ENCODE measurements around the gene MICAL3.

Gene MICAL3

GRCh38 chr22:17804331-17805080, 219.9 kb downstream of the MICAL3 start:
- DNase-seq = no peak

DNA sequence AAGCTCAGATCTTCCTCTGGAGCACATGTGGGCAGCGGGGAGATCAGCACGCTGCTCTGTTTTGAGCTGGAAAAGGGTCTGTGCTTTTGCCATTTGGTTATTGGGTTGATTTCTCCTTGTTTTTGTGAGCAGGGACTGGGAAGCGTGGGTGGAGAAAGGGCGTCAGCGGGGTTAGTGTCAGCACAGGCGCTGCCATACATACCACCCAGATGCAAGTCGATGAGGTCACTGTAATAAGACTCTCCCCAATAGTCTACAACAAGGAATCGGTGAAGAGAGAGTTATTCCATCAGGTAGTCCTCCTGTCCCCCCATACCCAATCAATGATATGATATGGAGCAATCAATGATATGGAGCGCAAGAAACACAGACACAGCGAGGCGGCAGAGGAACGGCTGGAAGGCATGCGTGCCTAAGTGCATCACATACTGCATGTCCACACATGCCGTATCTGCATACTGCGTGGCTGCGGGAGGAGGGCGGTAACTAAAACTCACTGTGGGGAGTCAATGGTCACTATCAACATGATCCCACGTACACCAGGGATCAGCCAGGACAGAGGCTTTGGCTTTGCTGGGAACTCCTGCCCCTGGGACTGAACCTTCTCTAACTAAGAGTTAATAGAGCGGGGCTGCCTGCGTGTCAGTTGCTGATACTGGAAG, 220.6 kb downstream of the MICAL3 start:
- DNase-seq = no peak

DNA sequence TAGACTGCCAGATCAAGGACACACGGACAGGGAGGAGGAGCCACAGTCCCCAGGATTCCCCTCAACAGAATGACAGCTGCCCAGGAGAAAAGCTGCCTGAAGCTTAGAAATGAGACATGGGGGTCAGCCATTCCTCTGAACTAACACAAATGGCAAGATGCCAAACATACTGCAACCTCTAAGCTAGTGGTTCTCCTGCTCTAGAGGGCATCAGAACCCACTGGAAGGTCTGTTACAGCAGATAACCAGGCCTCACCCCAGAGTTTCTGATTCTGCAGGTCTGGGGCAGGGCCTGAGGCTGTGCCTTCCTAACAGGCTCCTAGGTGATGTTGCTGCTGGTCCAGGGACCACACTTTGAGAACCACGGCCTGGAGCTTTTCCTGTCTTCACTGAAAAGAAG, 221.5 kb downstream of the MICAL3 start:
- no peak for DNase-seq

DNA sequence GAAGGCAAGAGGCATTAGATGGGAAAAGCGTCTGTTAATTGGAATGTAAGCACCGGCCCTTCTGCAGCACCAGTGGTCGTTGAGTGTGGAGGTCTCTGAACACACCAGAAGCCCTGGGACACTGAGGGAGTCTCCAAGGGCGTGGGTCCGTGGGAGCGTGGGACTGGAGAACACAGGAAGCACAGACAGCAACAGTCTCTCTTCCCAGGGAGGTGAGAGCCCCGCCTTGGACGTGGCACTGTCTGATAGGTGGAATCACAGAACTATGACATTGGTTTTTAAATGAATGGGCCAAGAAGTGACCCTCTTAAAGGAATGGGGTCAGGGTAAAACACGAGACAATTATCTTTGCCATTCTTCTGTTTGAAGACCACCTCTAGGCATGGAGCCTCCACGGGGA, 221.9 kb downstream of the MICAL3 start:
- DNase-seq = no peak

GRCh38 chr22:17797721-17798559, 226.4 kb downstream of the MICAL3 start:
- DNase-seq = no peak

DNA sequence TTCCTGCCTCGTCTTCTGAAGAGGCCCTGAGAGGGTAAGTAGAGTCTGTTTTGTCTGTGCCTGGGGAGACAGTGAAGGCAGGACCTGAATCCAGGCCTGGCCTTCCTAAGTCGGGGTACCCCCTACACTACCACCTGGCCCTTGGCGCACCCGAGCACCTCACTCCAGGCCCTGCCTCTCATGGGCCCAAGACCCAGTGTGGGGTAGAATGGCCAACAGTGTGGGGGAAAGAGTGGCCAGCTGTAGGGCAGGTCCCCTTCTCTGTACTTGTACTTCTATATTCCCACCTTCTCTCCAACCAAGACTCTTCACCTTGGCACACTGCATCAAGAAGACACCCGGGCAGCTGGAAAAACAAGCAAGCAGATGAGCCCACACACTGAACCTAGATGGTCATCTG, 227.7 kb downstream of the MICAL3 start:
- no peak for DNase-seq

- DNase-seq = no peak
Measured at GRCh38 chr22:17795661-17796548, 228.5 kb downstream of the MICAL3 start.

GRCh38 chr22:17794726-17795542, 229.4 kb downstream of the MICAL3 start:
- no peak for DNase-seq

DNA sequence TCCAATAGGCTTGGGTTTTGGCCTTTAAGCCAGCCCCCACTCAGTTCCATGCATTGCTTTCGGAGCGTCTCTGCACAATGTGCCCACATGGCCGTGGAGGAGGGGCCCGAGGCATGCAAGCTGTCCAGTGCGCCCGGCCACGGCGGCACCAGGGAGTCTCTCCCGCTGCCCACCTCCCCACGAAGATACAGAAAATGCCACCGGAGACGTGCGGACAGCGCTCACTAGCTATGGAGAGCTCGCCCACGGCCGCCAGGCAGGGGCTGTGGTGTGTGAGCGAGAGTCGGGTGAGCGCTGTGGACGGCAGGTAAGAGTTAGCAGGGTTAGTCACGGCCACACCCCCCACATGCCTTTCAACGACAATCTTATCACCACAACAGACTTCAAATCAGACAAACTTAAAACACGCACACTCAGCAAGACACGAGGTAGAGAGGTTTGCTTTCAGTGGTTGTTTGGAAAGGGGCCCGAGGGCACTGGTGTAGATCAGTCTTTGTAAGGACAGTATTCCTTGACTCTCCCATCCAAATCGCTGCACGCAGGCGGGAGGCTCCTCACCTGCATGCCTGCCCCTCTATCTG, 231.4 kb downstream of the MICAL3 start:
- no peak for DNase-seq

DNA sequence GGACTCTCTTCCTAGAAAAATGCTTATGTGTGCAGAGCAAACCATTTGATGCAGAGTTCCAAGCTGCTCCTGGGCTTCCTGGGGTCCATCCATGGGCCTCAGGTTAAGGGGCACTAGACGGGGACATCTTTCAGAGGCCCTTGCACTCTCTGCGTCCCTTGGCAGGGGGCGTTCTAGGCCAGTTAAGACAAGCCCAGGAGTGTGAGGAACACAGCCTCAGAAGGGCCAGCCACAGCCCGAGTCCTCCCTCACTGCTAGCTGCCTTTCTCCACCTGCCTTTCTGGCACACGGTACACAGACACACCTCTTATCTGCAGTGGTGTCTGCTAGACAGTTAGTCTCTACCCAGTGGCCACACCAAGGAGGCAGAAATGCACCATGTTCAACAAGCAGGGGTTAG, 232.1 kb downstream of the MICAL3 start:
- no peak for DNase-seq

DNA sequence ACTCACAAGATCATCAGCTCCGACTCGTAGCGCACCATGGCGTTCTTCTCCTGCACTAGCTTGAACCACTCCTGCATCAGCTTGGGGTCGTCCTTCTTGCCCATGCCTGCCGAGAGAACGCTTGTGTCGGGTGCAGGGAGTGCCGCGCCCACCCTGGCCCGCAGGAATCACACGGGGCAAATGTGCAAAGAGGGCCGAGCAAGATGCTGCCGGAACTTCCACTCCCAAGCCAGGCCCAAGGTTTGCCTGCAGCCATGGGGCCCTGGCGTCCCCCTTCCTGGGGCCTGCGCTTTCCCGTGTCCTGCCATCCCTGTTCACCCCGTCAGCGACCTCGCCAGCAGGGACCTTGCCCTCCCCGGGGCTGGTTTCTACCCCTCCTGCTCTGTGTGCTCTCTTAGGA, 233.2 kb downstream of the MICAL3 start:
- no peak for DNase-seq

DNA sequence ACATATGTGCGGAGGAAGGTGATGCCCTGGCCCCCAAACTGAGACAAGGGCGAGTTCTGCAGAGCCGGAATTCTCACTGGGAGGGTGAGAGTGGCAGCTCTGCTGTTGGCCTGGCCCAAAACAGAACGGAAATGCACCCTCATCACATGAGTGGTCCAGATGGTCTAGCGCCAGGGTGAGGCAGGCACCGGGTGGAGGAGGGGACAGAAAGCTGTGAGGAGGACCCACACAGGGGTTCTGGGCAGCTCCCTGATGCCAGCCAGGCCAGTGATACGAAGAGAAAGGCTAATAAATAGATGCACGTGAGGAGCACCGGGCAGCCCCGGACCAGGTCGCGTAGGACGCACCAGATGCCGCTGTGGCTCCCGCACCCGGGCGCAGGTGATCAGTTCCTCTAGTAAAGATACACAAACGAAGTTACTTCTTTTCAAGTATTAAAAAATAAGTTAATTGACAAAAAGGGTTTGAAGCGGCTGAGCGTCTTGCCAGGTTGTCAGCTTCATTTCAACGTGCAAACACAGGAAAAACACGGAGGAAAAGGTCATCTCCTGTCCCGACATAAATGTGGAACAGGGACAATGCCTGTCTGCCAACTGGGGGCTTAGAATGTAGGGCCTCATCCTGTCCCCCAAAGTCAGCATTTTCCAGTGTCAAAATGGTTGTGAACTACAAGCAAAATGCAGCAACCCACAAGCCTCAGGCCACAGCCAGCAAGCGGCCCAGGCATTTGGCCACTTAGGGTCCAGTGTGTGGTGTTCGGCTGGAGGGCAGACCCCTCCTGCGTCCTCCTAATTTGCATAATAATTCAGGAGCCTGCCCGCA, 234.8 kb downstream of the MICAL3 start:
- DNase-seq = no peak

DNA sequence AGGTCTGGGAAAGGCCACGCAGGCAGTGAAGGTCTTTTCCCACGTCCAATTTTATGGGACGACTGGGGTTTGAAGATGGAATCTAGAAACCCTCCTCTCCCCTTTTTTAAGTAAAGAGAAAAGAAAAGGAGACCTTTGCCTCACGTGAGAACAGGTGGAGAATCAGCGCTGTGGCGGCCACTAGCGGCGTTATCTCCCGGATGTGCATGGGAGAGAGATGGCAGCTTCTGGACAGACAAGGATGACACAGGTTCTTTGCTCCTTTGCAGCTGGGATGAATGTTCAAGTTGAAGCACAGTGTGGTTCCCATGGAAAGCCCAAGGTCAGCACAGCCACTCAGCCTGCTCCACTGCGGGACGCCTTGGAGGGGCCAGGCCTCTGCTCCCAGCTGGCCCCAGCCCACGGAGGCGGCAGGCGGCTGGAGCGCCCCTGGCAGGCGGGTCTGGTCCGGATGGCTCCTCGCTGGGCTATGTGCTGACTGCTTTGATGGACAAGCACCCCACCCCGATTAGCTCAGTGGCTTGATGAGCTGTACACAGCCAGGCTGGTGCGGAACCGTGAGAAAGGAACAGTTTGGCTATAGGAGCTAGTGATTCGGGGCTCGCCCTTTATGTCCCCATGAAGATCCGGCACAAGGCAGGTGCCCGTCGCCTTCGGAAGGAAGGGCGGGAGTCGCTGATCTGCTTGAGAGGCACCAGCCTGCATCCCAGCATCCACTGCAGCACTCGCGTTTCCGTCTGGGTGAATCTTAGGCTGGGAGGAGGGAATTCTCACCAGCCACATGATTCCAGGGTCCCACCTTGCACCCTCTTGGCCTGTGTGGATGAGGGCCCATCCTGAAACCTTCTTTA, 235.6 kb downstream of the MICAL3 start:
- no peak for DNase-seq

GRCh38 chr22:17787716-17788330, 236.5 kb downstream of the MICAL3 start:
- no peak for DNase-seq

- DNase-seq = no peak
Measured at GRCh38 chr22:17787241-17787640, 237.1 kb downstream of the MICAL3 start.

GRCh38 chr22:17786435-17787161, 237.8 kb downstream of the MICAL3 start:
- no peak for DNase-seq

- DNase-seq = no peak
Measured at GRCh38 chr22:17785185-17786184, 238.9 kb downstream of the MICAL3 start.
